CD4-positive, alpha-beta T cell (primary cell): ENCODE measurements around the gene SSBP3. TPM values are rescaled to one million over a fixed set of nuclear protein-coding genes. Genes with fewer than 3 reads are reported as not detected.
"Not testable (repeated sequence)": the region's sequence is repeated elsewhere in the genome, so short reads cannot be mapped to it uniquely, and the experiment has no call there.

Source experiments
- ATAC-seq: fragments of 200-7000 bp; cut with Tn5 transposase; one replicate; pipeline ENCODE4 v1.10.0; 2022; ENCODE audit warnings: mild to moderate bottlenecking; ENCODE audit not compliant: poor library complexity
- CTCF ChIA-PET: fragments of 350-600 bp; sonication (Branson Sonifier 250); formaldehyde crosslinking; loops from one replicate; lab custom pipeline; 2021; ENCODE audit warnings: antibody characterized with exemption, inconsistent platforms; lab: Charles Lee
- POLR2A ChIA-PET: fragments of 350-600 bp; sonication (Branson Sonifier 250); formaldehyde crosslinking; loops from one replicate; lab custom pipeline; 2021; ENCODE audit warnings: antibody characterized with exemption, inconsistent platforms; lab: Charles Lee
- DNase-seq, 14 experiments: peaks; one replicate each; pipeline ENCODE4 v3.0.0-alpha.2; 2013 to 2020; ENCODE audit warnings: mixed read lengths in 2 of 14
- H3K27ac ChIP-seq, 2 donors: one replicate each; pipeline versions ENCODE4 v1.5.1 to v1.7.0; 2013; ENCODE audit warnings: low read length in 2 of 2, low read depth in 1 of 2, mild to moderate bottlenecking in 1 of 2
- H3K27me3 ChIP-seq, 2 experiments: 1 replicate in 1 of 2; 2 replicates in 1 of 2; pipeline versions ENCODE4 v1.6.1 to v1.7.0; 2013; ENCODE audit warnings: low read length in 2 of 2, control low read depth in 1 of 2, mild to moderate bottlenecking in 1 of 2, moderate library complexity in 1 of 2; ENCODE audit not compliant: insufficient read depth in 2 of 2, control insufficient read depth in 1 of 2
- H3K36me3 ChIP-seq: one replicate; pipeline ENCODE4 v1.6.1; 2013; ENCODE audit warnings: low read length, control low read depth; ENCODE audit not compliant: insufficient read depth
- H3K4me1 ChIP-seq: one replicate; pipeline ENCODE4 v1.6.1; 2013; ENCODE audit warnings: low read length, control low read depth; ENCODE audit not compliant: insufficient read depth
- H3K4me3 ChIP-seq: one replicate; pipeline ENCODE4 v1.5.1; 2013; ENCODE audit warnings: mild to moderate bottlenecking, low read length, moderate library complexity
- H3K9me3 ChIP-seq, 2 experiments: 1 replicate in 1 of 2; 2 replicates in 1 of 2; pipeline versions ENCODE4 v1.6.1 to v1.7.0; 2013; ENCODE audit warnings: low read length in 2 of 2, mild to moderate bottlenecking in 2 of 2, control low read depth in 1 of 2, moderate library complexity in 1 of 2; ENCODE audit not compliant: control insufficient read depth in 1 of 2, insufficient read depth in 1 of 2
- H3K27ac Mint-ChIP-seq: one replicate; pipeline ENCODE4 v1.8.0; 2020; ENCODE audit warnings: mixed read lengths
- H3K27me3 Mint-ChIP-seq: one replicate; pipeline ENCODE4 v1.8.0; 2021; ENCODE audit warnings: mixed read lengths
- H3K36me3 Mint-ChIP-seq: one replicate; pipeline ENCODE4 v1.8.0; 2021; ENCODE audit warnings: low read depth, mixed read lengths
- H3K4me1 Mint-ChIP-seq: one replicate; pipeline ENCODE4 v1.8.0; 2021; ENCODE audit warnings: low read depth, mixed read lengths
- H3K4me3 Mint-ChIP-seq: one replicate; pipeline ENCODE4 v1.8.0; 2020; ENCODE audit warnings: mild to moderate bottlenecking, mixed read lengths
- H3K9me3 Mint-ChIP-seq: one replicate; pipeline ENCODE4 v1.8.0; 2020; ENCODE audit warnings: mixed read lengths
- CTCF ChIP-seq: fragments of 200-600 bp; IDR thresholded peaks from one replicate; pipeline ENCODE4 v1.8.0; 2022; ENCODE audit warnings: antibody characterized with exemption, mild to moderate bottlenecking
- intact Hi-C, 2 experiments: fragments of 100-400 bp; cut with DNase I in 1 of 2; cut with micrococcal nuclease in 1 of 2; formaldehyde crosslinking; loops; one replicate each; pipeline versions ENCODE4 v1.15.1 to v1.9.0; 2023 to 2025; cut with DNase I, micrococcal nuclease
- total RNA-seq, 174 experiments: library from RNA in 2 of 174; stranded (reverse) in 2 of 174; gene quantifications; one replicate each; pipeline ENCODE4 v1.2.3 and lab custom pipeline; 2021 to 2026

The SSBP3 gene
- total RNA-seq, 2 experiments from 2014 or later = 50.6 to 52.4 TPM

GRCh38 chr1:54392401-54392800 lies 13.8 kb downstream of the SSBP3 start:
- DNase-seq = no peak
- Histone ChIP-seq H3K9me3 (no peaks in the 10 kb centered on the region), H3K27me3 (no peaks in the 10 kb centered on the region), H3K36me3 (peaks cover 60% of the 10 kb centered on the region), H3K4me1 (peaks cover 7% of the 10 kb centered on the region), H3K27ac (no peak overlapping the region), H3K4me3 (no peak overlapping the region)
- Mint-ChIP-seq H3K27ac (no peak overlapping the region), H3K36me3 (peaks cover 85% of the 10 kb centered on the region), H3K9me3 (no peaks in the 10 kb centered on the region), H3K27me3 (no peaks in the 10 kb centered on the region), H3K4me1 (peaks cover 42% of the 10 kb centered on the region), H3K4me3 (no peak overlapping the region)
- TF ChIP-seq CTCF = no peak
- intact Hi-C loops = no loop called here
- ATAC-seq = no peak
- CTCF ChIA-PET = no interaction called here
- POLR2A ChIA-PET = interaction anchor here (0.6 kb wide), 1 partner anchor 15 kb away, joined by 4 read pairs; no protein-coding TSS in a partner anchor

- Mint-ChIP-seq H3K36me3 (peaks cover 81% of the 10 kb centered on the region), H3K27ac (no peak overlapping the region), H3K9me3 (no peaks in the 10 kb centered on the region), H3K4me3 (no peak overlapping the region), H3K4me1 (peaks cover 44% of the 10 kb centered on the region), H3K27me3 (no peaks in the 10 kb centered on the region)
- Histone ChIP-seq H3K27me3 (no peaks in the 10 kb centered on the region), H3K27ac (no peak overlapping the region), H3K4me3 (no peak overlapping the region), H3K4me1 (peaks cover 5% of the 10 kb centered on the region), H3K9me3 (no peaks in the 10 kb centered on the region), H3K36me3 (peaks cover 55% of the 10 kb centered on the region)
- ATAC-seq (no peak), DNase-seq (no peak)
- POLR2A ChIA-PET = no interaction called here
- CTCF ChIA-PET = no interaction called here
- no peak for TF ChIP-seq CTCF
- intact Hi-C loops = no loop called here
Observed at GRCh38 chr1:54391450-54392209, 14.6 kb downstream of the SSBP3 start.

- Mint-ChIP-seq H3K4me1 (peaks cover 41% of the 10 kb centered on the region), H3K27ac (no peak overlapping the region), H3K9me3 (no peaks in the 10 kb centered on the region), H3K4me3 (no peak overlapping the region), H3K27me3 (no peaks in the 10 kb centered on the region), H3K36me3 (peaks cover 73% of the 10 kb centered on the region)
- intact Hi-C loops = no loop called here
- TF ChIP-seq CTCF = no peak
- Histone ChIP-seq H3K27me3 (no peaks in the 10 kb centered on the region), H3K27ac (no peak overlapping the region), H3K4me3 (no peak overlapping the region), H3K4me1 (peaks cover 13% of the 10 kb centered on the region), H3K9me3 (no peaks in the 10 kb centered on the region), H3K36me3 (peaks cover 52% of the 10 kb centered on the region)
- ChIA-PET CTCF (interaction anchor here (1.0 kb wide), 1 partner anchor 99 kb away, joined by 3 read pairs; no protein-coding TSS in a partner anchor), POLR2A (no interaction called here)
- DNase-seq = no peak
- no peak for ATAC-seq
Observed at GRCh38 chr1:54390655-54391054, 15.5 kb downstream of the SSBP3 start.

GRCh38 chr1:54389608-54390007 lies 16.6 kb downstream of the SSBP3 start:
- H3K9me3 ChIP-seq, POLR2A ChIA-PET, H3K27ac ChIP-seq, H3K27ac Mint-ChIP-seq, H3K9me3 Mint-ChIP-seq, DNase-seq, H3K27me3 ChIP-seq, H3K4me3 Mint-ChIP-seq, ATAC-seq, intact Hi-C loops, H3K4me3 ChIP-seq, H3K27me3 Mint-ChIP-seq: not testable (repeated sequence)
- CTCF ChIA-PET = interaction anchor here (0.5 to 1.0 kb wide), 2 partner anchors 100 to 430 kb away, joined by 3 read pairs; no protein-coding TSS in a partner anchor
- peaks cover 16% of the 10 kb centered on the region for H3K4me1 ChIP-seq
- H3K4me1 Mint-ChIP-seq = peaks cover 45% of the 10 kb centered on the region
- peaks cover 75% of the 10 kb centered on the region for H3K36me3 Mint-ChIP-seq
- H3K36me3 ChIP-seq = peaks cover 44% of the 10 kb centered on the region
